Stimulated activated CD4-positive, alpha-beta T cell treated with anti-CD3 and anti-CD28 coated beads, Interleukin-12 subunit alpha, Interleukin-12 subunit beta, amount 100 ng/mL, for 24 hours (primary cell): Measurements from ENCODE around the gene AK3.

Experiments used
- DNase-seq, 2 experiments: peaks; one replicate each; pipeline ENCODE4 v3.0.0-alpha.2; 2020; ENCODE audit warnings: low read depth in 2 of 2

AK3 gene

DNA sequence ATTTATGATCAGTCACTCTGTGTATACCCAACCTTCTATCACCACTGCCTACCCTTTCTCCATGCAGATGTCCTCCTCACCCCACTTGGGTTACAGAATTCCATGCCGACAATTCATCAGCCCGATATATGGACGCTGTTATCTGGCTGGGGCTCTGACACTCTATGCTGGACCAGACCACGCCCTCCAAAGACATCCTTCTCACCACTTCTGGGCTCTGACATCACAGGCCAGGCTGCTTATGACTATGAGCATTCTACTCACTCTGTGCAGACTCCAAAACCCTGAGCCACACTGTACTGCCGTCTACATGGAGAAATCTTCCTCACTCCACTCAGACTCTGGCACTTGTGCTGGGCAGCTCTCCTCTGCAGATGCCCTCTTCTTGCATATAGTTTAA lies 7.6 kb upstream of the AK3 start:
- DNase-seq: no peak

DNA sequence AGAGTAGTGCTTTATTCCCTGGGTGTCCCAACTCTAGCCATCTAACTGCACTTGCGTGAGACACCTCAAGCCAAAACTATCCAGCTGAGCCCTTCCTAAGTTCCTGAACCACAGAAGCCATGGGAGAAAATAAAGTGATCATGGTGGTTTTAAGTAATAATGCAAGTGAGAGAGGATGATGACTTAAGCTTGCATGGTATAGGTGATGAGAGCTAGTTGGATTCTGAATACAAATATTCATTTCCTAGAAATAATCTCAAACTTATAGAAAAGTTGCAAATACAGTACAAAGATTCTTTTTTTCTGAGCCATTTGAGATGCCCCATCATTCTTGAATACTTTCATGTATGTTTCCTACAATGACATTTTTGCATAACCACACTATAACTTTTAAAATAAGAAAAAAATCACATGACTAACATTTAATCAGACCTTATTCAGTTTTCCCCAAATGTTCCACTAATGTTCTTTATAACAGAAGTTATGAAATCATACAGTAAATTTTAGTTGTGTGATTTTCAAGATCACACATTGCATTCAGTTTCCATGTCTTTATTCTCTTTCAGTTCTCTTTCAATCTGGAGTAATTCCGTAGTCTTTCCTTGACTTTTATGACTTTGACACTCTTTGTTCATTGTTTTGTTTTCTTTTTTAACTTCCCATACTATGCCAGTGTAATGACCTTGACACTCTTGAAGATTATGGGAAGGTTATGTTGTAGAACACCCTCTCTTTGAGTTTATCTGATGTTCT lies 5.5 kb upstream of the AK3 start:
- DNase-seq: no peak

- DNase-seq: no peak
Observed at GRCh38 chr9:4743131-4743875, 2.3 kb upstream of the AK3 start.

DNA sequence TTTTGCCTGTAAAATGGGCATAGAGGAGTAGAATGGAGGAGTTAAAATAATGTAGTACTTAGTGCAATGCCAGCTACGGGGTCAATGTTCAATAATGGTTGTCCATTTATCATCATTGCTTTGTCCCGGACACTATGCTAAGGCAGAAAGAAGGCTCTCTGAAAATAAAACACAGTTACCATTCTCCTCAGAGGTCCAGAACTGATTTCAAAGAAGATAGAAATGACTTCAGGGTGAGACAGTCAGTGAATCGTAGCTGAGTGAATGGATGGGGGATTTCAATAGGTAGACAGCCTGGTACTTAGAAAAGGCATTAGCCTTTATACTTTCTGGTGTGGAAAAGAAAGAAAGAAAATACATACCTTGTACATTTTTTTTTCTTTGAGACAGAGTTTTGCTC lies 1.2 kb upstream of the AK3 start:
- no peak for DNase-seq

DNA sequence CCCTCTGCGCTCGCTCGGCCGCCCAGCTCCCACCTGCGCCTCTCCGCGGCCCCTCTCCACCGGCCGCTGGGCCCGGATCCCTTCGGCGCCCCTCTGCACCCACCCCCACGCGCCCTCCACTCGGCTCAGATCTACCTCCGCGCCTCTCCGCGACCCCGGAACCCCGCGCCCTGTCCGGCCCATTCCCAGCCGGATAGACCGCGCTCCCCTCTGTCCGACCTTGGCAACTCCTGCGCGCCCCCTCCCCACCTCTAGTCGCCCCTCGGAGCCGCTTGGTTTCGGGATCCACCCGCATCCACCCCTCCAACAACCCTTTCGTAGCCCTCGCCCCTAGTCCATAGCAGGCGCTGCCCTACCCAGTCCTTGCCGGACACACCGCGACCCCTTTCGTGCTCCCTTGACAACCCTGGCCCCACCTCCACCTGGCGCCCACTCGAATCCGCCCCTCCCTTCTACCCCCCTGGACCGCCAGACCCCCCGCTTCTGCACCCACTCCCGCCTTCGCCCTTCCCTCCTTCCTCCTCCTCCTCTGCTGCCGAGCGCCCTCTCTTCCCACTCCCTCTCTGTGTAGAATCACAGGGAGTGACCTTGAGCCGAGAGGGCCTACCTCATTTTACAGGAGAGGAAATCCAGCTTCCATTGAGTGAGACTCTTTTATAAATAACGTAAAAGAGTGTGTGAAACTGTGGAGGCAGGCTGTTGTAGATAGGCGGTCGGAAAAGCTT lies 525 bp upstream of the AK3 start:
- DNase-seq: no peak

GRCh38 chr9:4740388-4740637 lies 689 bp downstream of the AK3 start:
- DNase-seq: no peak

GRCh38 chr9:4739587-4740387 lies 1.2 kb downstream of the AK3 start:
- DNase-seq: no peak

GRCh38 chr9:4738866-4739586 lies 2.0 kb downstream of the AK3 start:
- DNase-seq: no peak

DNA sequence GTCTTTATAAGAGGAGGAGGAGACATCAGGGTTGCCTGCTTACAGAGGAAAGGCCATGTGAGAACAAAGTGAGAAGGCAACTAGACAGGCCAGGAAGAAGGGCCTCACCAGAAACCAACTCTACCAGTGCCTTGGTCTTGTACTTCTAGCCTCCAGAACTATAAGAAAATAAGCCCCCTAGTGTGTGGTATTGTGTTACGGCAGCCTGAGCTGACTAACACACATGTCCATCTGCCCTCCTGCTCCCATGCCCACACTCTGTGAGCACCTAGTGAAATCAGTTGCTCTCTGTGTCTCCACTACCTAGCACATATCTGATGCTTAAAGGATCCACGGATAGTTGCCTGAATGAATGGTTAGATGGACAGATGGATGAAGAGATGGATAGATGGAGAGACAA lies 6.9 kb downstream of the AK3 start:
- DNase-seq: no peak

DNA sequence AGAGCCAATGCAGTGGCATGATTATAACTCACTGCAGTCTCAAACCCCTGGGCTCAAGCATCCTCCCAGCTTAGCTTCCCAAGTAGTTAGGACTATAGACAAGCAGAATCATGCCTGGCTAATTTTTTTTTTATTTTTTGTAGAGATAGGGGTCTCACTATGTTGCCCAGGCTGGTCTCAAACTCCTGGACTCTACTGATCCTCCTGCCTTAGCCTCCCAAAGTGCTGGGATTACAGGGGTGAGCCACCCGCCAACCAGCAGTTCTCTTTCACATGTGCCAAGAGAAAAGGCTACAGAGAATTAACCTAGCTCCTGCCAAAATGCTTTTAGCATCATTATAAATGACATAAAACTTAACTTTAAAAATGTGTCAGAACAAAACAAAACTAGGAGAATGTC lies 8.1 kb downstream of the AK3 start:
- no peak for DNase-seq

- DNase-seq: no peak
Observed at GRCh38 chr9:4727593-4727992, 13.4 kb downstream of the AK3 start.

DNA sequence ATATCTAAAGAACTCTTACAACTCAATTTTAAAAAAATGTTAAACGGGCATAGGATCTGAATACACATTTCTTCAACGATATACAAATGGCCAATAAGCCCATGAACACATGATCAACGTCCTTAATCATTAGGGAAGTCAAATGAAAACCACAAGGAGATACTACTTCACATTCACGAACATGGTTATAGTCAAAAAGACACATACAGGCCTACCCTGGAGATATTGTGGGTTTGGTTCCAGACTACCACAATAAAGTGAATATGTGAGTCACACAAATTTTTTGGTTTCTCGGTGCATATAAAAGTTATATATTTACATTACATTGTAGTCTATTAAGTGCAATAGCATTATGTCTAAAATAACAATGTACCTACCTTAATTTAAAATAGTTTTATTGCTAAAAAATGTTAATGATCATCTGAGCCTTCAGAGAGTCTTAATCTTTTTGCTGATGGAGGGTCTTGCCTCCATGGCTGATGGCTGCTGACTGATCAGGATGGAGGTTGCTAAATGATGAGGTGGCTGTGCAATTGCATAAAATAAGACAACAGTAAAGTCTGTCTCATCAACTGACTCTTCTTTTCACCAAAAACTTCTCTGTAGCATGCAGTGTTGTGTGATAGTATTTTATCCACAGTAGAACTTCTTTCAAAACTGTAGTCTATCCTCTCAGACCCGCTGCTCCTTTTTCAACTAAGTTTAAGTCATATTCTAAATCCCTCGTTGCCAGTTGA lies 15.1 kb downstream of the AK3 start:
- DNase-seq: no peak

DNA sequence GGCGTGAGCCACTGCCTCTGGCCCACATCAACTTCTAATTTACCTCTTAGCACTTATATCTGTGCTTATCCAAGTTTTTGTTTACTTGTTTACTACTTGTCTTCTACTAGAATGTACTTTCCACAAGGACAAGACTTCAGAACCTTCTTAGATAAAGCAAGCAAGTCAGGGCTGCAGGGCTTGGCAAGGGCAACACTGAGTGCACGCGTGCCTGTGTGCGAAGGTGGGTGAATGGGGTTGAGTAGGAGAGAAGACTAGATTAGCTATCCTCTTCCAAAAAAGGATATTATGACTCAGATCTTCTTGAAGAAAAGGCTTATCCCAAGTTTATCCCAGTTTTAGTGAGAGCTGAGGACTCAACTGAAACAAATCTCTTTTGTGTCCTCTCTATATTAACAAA lies 19.3 kb downstream of the AK3 start:
- DNase-seq: no peak

- DNase-seq: no peak
Observed at GRCh38 chr9:4718911-4719310, 22.1 kb downstream of the AK3 start.

DNA sequence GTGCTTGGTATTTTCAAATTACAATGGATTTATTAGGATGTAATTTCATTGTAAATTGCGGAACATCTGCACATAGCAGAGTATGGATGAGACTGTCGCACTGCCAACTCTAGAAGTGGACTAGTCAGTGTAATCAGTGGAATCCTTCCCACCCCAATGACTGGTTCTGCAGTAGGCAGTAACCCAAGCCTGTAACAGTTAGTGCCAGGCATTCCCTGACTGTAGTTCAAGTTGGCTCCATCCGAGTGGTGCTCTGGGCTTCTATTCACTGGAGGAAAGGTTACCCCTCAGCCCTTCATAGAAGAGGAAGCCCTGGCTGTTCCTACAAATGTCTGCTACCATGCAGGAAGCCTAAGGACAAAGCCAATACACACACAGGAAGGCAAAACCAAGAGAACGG lies 23.2 kb downstream of the AK3 start:
- no peak for DNase-seq

DNA sequence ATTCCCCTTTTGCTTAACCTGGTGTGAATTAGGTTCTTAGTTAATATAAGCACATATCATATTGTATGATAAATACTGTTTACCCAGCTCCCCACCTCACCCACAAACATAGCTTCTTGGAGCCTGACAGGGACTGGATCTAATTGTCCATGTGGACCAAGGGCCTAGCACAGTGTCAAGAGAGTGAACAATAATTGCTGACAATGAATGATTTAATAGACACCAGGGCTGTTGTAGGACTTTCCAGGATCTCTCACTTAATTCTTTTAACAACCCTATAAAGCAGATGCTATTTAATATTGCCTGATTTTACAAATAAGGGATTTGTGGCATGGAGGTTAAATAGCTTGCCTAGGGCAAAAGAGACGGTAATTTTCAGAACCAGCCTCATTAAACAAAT lies 24.8 kb downstream of the AK3 start:
- no peak for DNase-seq

DNA sequence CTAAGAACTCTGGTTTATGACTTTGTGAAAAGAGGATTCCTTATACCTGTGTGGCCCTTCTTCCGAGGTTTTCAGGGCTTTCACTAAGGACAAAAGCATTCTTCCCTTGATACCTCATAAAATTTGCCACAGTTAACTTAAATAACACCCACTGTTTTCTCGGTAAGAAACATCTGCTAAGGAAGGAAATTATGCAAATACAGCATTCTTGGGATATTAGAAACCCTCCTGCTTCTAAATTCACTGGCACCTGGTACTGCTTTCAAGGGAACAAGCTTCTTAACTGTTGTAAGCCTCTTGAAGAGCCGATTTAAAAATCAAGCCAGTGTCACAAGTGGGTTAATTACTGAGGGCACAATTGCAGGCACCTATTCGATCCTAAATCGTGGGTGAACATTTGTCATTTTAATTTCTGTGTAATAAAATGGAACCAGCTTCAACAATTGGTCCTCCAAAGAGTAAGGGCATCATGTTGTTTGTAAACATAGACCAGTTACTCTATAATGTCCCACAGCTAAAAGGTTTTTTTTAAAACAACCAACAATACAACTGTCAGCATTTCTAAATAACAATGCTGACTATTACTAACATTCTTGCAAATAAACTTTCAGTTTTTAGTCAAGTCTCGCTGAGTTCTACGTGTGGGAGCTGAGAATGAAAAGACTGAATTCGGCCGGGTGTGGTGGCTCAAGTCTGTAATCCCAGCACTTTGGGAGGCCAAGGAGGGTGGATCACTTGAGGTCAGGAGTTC lies 26.6 kb downstream of the AK3 start:
- no peak for DNase-seq

GRCh38 chr9:4713849-4714248 lies 27.2 kb downstream of the AK3 start:
- DNase-seq: no peak

DNA sequence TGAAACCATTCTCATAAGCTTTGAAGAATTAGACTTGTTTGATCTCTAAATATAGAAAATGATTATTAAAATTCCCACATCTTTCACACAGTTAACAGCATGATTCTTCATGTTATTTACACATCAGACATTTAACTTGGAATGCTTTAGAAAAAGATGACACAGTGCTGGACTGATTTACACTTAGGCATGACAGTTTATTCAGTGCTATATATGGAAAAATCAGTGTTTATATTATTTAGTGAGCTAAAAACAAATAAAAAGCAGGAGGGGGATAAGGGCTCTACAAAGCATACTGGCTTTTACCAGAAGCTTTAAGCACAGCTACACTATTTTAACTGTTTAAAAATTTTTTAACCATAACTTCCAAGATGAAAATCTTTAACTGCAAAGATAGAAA lies 31.6 kb downstream of the AK3 start:
- DNase-seq: no peak

DNA sequence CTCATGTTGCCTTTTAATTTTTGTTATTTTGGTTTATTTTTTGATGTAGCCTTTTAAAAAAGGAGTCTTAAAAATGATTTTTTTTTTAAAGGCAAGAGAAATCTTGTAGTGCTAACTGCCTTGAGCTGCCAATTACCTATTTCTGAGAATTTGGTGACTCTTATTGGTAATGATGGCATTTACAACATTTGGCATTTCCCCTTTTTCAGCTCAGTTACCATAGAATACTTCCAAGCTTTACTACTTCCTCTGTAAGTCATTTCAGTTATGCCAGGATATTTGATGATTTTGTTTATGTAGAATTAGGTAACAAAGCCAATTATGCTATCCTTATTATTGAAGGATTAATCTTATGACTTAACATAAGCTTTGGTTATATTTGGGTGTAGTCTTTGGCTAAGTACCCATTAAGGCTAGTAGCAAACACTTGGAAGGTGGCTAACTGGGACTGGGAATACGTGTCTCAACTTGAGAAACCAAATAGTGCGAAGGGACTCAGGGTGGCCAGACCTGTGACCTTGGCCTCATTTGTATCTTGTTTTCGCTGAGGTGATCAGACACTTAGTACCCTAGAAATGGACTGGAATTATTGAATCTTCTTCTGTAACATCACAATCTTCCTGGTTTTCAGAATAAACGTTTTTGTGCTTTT lies 33.9 kb downstream of the AK3 start:
- DNase-seq: no peak
